ENCODE measurements around the gene AGAP1. TPM values are rescaled to one million over a fixed set of nuclear protein-coding genes. Genes with fewer than 3 reads are reported as not detected.
A peak's percentile ranks its signal among the peaks of the same experiment; 100 is the strongest.

The AGAP1 gene
- total RNA-seq, 1 experiment from 2014 or later, result 25.8 TPM

- no peak overlapping the region for H4K8ac ChIP-seq (replicated peaks; ENCODE audit: insufficient read length, low read depth, low read length)
Measured at GRCh38 chr2:235570966-235571692, 77.3 kb downstream of the AGAP1 start.

More at GRCh38 chr2:235570966-235571692, 77.3 kb downstream of the AGAP1 start:
- Histone ChIP-seq H4K20me1 (ENCODE audit: control insufficient read depth, insufficient read depth, insufficient read length) (no peaks in the 10 kb centered on the region), H3K23me2 (ENCODE audit: insufficient read length, low read depth, low read length, poor library complexity, severe bottlenecking) (no peaks in the 10 kb centered on the region), H3K56ac (ENCODE audit: insufficient read length, low read depth, low read length) (no peak overlapping the region), H3K4me1 (ENCODE audit: insufficient read depth, low read length) (0 out of 2 replicates have a peak, but pooled peaks cover 2% of the 10 kb centered on the region), H2BK20ac (ENCODE audit: low read depth, low read length, poor library complexity, severe bottlenecking) (no peak overlapping the region), H3K27ac (ENCODE audit: insufficient read length, low read depth, low read length) (no peak overlapping the region), H3K4me2 (ENCODE audit: insufficient read depth, insufficient read length, low read length) (no peak overlapping the region), H2BK5ac (ENCODE audit: insufficient read length, low read length) (no peak overlapping the region), H3K79me1 (ENCODE audit: insufficient read depth, low read depth, low read length, poor library complexity, severe bottlenecking) (no peaks in the 10 kb centered on the region), H3K4ac (ENCODE audit: low read depth, low read length) (no peak overlapping the region), H3K79me2 (ENCODE audit: insufficient read depth, low read length) (peaks cover 5% of the 10 kb centered on the region; the same call in 1 of the 2 replicates), H3K23ac (ENCODE audit: insufficient read length, low read depth, low read length) (no peak overlapping the region), H4K5ac (ENCODE audit: insufficient read length, low read depth, low read length) (no peak overlapping the region), H2AFZ (ENCODE audit: low read length) (no peak overlapping the region), H3K27me3 (ENCODE audit: insufficient read depth, low read length) (no peaks in the 10 kb centered on the region), H2BK120ac (ENCODE audit: low read depth, low read length, poor library complexity, severe bottlenecking) (no peak overlapping the region), H2BK12ac (ENCODE audit: insufficient read length, low read depth, low read length) (no peak overlapping the region), H3K18ac (ENCODE audit: insufficient read length, low read depth, low read length) (no peak overlapping the region), H3T11ph (ENCODE audit: low read length) (no peak overlapping the region), H2BK15ac (ENCODE audit: low read depth, low read length) (no peak overlapping the region), H3K9ac (ENCODE audit: extremely low read depth, insufficient read length, low read length) (no peak overlapping the region), H2AK5ac (ENCODE audit: insufficient read length, low read length) (no peak overlapping the region), H3K14ac (ENCODE audit: insufficient read depth, low read length) (no peak overlapping the region), H3K9me3 (ENCODE audit: control insufficient read depth, low read depth, low read length) (peaks cover 7% of the 10 kb centered on the region), H4K91ac (ENCODE audit: insufficient read length, low read depth, low read length) (no peak overlapping the region)
- no peak for DNase-seq
- WGBS (ENCODE audit: extremely low coverage, insufficient read length, low lambda C conversion rate), result no CpG with 5 or more reads among the region's 9 CpGs
- Mint-ChIP-seq H3K27ac (peak overlapping the region in 2 of 3 experiments; percentile 23 to 74; a peak in 1 of 7 replicates), H3K36me3 (ENCODE audit: insufficient read depth in 1 of 3, low read depth in 3 of 3) (peaks cover 10 to 19% (median 10%) of the 10 kb centered on the region in 3 experiments), H3K4me3 (no peak overlapping the region), H3K4me1 (peaks cover 46 to 52% of the 10 kb centered on the region in 2 experiments), H3K9me3 (peaks cover 7 to 8% of the 10 kb centered on the region in 2 experiments), H3K27me3 (ENCODE audit: low read depth) (no peaks in the 10 kb centered on the region; the same call in 1 of the 2 replicates)
- TF ChIP-seq, protein P1, sequence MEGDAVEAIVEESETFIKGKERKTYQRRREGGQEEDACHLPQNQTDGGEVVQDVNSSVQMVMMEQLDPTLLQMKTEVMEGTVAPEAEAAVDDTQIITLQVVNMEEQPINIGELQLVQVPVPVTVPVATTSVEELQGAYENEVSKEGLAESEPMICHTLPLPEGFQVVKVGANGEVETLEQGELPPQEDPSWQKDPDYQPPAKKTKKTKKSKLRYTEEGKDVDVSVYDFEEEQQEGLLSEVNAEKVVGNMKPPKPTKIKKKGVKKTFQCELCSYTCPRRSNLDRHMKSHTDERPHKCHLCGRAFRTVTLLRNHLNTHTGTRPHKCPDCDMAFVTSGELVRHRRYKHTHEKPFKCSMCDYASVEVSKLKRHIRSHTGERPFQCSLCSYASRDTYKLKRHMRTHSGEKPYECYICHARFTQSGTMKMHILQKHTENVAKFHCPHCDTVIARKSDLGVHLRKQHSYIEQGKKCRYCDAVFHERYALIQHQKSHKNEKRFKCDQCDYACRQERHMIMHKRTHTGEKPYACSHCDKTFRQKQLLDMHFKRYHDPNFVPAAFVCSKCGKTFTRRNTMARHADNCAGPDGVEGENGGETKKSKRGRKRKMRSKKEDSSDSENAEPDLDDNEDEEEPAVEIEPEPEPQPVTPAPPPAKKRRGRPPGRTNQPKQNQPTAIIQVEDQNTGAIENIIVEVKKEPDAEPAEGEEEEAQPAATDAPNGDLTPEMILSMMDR (conservative IDR thresholded peaks at IDR 0.05), result no peak

All from H9 (cell line).